Thoracic aorta (tissue), 2 donors: ENCODE data around the gene S100A4. TPM values are rescaled to one million over a fixed set of nuclear protein-coding genes. Genes with fewer than 3 reads are reported as not detected.
A peak's percentile ranks its signal among the peaks of the same experiment; 100 is the strongest.

Experiments used
- ATAC-seq: fragments of 150-250 bp; one replicate; pipeline ENCODE4 v1.8.0; 2017; ENCODE audit warnings: low read depth; ENCODE audit not compliant: insufficient number of reproducible peaks, low FRiP score
- DNase-seq: peaks from one replicate; pipeline ENCODE4 v3.0.0-alpha.2; 2020; ENCODE audit warnings: low spot score
- H3K27ac ChIP-seq, 2 donors: fragments of 200-600 bp; sonication (generic); 1 replicate in 1 of 2; 2 replicates in 1 of 2; pipeline ENCODE4 v1.5.1; 2016; ENCODE audit warnings: mild to moderate bottlenecking in 2 of 2, moderate library complexity in 2 of 2
- H3K27me3 ChIP-seq: fragments of 200-600 bp; sonication (generic); replicated peaks from 2 replicates; pipeline ENCODE4 v1.6.0; 2016; ENCODE audit warnings: mild to moderate bottlenecking; ENCODE audit not compliant: insufficient read depth
- H3K36me3 ChIP-seq: fragments of 200-600 bp; sonication (generic); one replicate; pipeline ENCODE4 v1.5.1; 2016
- H3K4me1 ChIP-seq, 2 donors: fragments of 200-600 bp; sonication (generic); 1 replicate in 1 of 2; 2 replicates in 1 of 2; pipeline versions ENCODE4 v1.5.1 to v1.6.0; 2016; ENCODE audit warnings: low read depth in 2 of 2, mild to moderate bottlenecking in 1 of 2; ENCODE audit not compliant: control insufficient read depth in 1 of 2
- H3K4me3 ChIP-seq: fragments of 200-600 bp; sonication (generic); 2 replicates; pipeline ENCODE4 v1.5.1; 2016; ENCODE audit warnings: mild to moderate bottlenecking
- H3K9me3 ChIP-seq: fragments of 200-600 bp; sonication (generic); 2 replicates; pipeline ENCODE4 v1.5.1; 2016
- CTCF ChIP-seq: fragments of 200-600 bp; sonication (generic); IDR thresholded peaks from one replicate; pipeline ENCODE4 v1.5.1; 2019; ENCODE audit warnings: antibody characterized with exemption
- total RNA-seq, 2 donors: library from RNA; depleted of rRNA; stranded (reverse); fragments of >200 nt; gene quantifications; one replicate each; pipeline versions ENCODE4 v1.1.0 to v1.2.3, GENCODE V29; 2016

The S100A4 gene
- total RNA-seq, 2 donors from 2014 or later = 514 to 1,429 TPM

DNA sequence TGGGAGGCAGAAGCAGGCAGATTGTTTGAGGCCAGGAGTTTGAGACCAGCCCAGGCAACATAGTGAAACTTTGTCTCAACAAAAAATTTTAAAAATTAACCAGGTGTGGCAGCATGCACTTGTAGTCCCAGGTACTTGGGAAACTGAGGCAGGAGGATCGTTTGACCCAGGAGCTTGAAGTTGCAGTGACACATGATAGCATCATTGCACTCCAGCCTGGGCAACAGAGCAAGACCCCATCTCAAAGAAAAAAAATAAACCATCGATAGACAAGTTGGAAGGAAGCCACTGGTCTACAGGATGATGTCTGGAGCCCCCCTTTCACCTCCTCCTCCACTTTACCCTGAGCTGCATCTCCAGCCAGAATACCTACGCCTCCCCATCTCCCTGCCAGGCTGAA lies 26.4 kb downstream of the S100A4 start:
- no peak for TF ChIP-seq CTCF
- ATAC-seq = no peak
- peaks cover 4 to 6% of the 10 kb centered on the region in 2 donors for H3K4me1 ChIP-seq
- no peak overlapping the region for H3K4me3 ChIP-seq
- H3K36me3 ChIP-seq = no peaks in the 10 kb centered on the region
- H3K27ac ChIP-seq = no peak overlapping the region
- no peaks in the 10 kb centered on the region for H3K27me3 ChIP-seq
- DNase-seq = no peak
- H3K9me3 ChIP-seq = no peaks in the 10 kb centered on the region

- no peak for ATAC-seq
- no peak overlapping the region for H3K27ac ChIP-seq
Measured at GRCh38 chr1:153515504-153516394, 29.9 kb downstream of the S100A4 start.

GRCh38 chr1:153513666-153514065 lies 31.9 kb downstream of the S100A4 start:
- Histone ChIP-seq H3K27ac (no peak overlapping the region), H3K36me3 (no peaks in the 10 kb centered on the region), H3K27me3 (no peaks in the 10 kb centered on the region), H3K4me1 (peaks cover 4 to 16% of the 10 kb centered on the region in 2 donors), H3K4me3 (no peak overlapping the region), H3K9me3 (no peaks in the 10 kb centered on the region)
- DNase-seq = no peak
- no peak for TF ChIP-seq CTCF
- no peak for ATAC-seq

More at GRCh38 chr1:153515504-153516394, 29.9 kb downstream of the S100A4 start:
- Histone ChIP-seq H3K36me3 (no peaks in the 10 kb centered on the region), H3K27me3 (no peaks in the 10 kb centered on the region), H3K4me3 (no peak overlapping the region), H3K9me3 (no peaks in the 10 kb centered on the region), H3K4me1 (peaks cover 4 to 11% of the 10 kb centered on the region in 2 donors)
- TF ChIP-seq CTCF = no peak
- no peak for DNase-seq

DNA sequence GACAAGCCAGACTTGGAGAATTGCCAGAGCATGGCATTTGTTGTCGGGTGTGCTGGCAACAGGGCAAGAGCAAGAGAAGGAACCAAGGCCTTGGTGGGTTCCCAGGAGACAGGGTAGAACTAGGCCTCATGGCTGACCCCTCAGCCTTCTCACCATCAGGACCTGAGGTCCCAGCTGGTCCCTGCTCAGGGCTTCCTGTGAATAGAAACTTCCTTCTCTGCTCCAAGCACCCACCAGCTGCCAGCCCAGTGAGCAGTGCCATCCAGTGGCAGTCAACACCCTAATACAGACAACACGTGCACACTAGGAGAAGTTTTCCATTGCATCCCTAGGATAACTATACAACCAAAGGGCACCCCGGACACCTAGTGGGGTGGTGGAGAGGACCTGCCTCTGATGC lies 32.6 kb downstream of the S100A4 start:
- Histone ChIP-seq H3K36me3 (no peaks in the 10 kb centered on the region), H3K9me3 (no peaks in the 10 kb centered on the region), H3K27me3 (no peaks in the 10 kb centered on the region), H3K4me3 (no peak overlapping the region), H3K27ac (no peak overlapping the region), H3K4me1 (peaks cover 0 to 13% of the 10 kb centered on the region in 2 donors)
- no peak for TF ChIP-seq CTCF
- ATAC-seq = no peak
- no peak for DNase-seq

- Histone ChIP-seq H3K4me1 (peaks cover 16 to 33% of the 10 kb centered on the region in 2 donors), H3K27ac (no peak overlapping the region), H3K36me3 (no peaks in the 10 kb centered on the region), H3K4me3 (no peak overlapping the region), H3K27me3 (no peaks in the 10 kb centered on the region), H3K9me3 (no peaks in the 10 kb centered on the region)
- peak; percentile 89 for TF ChIP-seq CTCF
- DNase-seq (no peak), ATAC-seq (no peak)
Measured at GRCh38 chr1:153510984-153511410, 34.6 kb downstream of the S100A4 start.
